GM12878 (cell line): ENCODE results near the gene TNNT3. TPM values are rescaled to one million over a fixed set of nuclear protein-coding genes. Genes with fewer than 3 reads are reported as not detected.
A peak's percentile ranks its signal among the peaks of the same experiment; 100 is the strongest.

Experiments
- ASH2L ChIP-seq: fragments of 300-600, 200-600 bp; sonication (generic); IDR thresholded peaks from 2 replicates; pipeline ENCODE4 v1.6.1; 2017; ENCODE audit warnings: low read depth, mild to moderate bottlenecking, borderline replicate concordance
- ATF7 ChIP-seq: fragments of 450-650 bp; IDR thresholded peaks from 2 replicates; pipeline ENCODE4 v1.6.1; 2016; ENCODE audit warnings: low read depth, mild to moderate bottlenecking
- CHD4 ChIP-seq: fragments of 200-600 bp; sonication (generic); IDR thresholded peaks from 2 replicates; pipeline ENCODE4 v1.6.1; 2016; ENCODE audit warnings: mild to moderate bottlenecking
- NR2C2 ChIP-seq: IDR thresholded peaks from 2 replicates; pipeline ENCODE4 v1.6.1; 2011; ENCODE audit warnings: borderline replicate concordance, low read depth; ENCODE audit not compliant: control insufficient read depth, insufficient read length
- POLR2AphosphoS2 ChIP-seq: IDR thresholded peaks from 2 replicates; pipeline ENCODE4 v1.6.1; 2011; ENCODE audit warnings: low read depth, mild to moderate bottlenecking, low read length, improper control_type of control experiment, moderate library complexity
- POLR2AphosphoS5 ChIP-seq: IDR thresholded peaks from 2 replicates; pipeline ENCODE4 v1.6.1; 2011; ENCODE audit warnings: mild to moderate bottlenecking, low read length, inconsistent platforms
- POU2F2 ChIP-seq: IDR thresholded peaks from 3 replicates; pipeline ENCODE4 v1.6.1; 2011; ENCODE audit warnings: low read depth, mild to moderate bottlenecking, low read length, borderline replicate concordance
- ZNF207 ChIP-seq: fragments of 450-650 bp; IDR thresholded peaks from 2 replicates; pipeline ENCODE4 v1.6.1; 2014; ENCODE audit warnings: antibody characterized with exemption, mild to moderate bottlenecking, borderline replicate concordance
- polyA plus RNA-seq, 11 experiments: library from polyadenylated mRNA; depleted of rRNA in 4 of 11; unstranded in 6 of 11; stranded (reverse) in 5 of 11; fragments of >200 nt; fragmentation: Nextera tagmentation in 4 of 11; fragmentation: Illumina TruSeq in 1 of 11; extraction: Ambion mirVana in 4 of 11; extraction: Trizol in 1 of 11; gene quantifications; 1 replicate in 1 of 11; 2 replicates in 10 of 11; pipeline versions ENCODE4 v1.2.1 to v1.2.3, GENCODE V29; 2011 to 2016; ENCODE audit warnings: inconsistent platforms in 2 of 11, missing spikeins in 2 of 11, low read depth in 1 of 11
- total RNA-seq, 4 experiments: library from RNA; depleted of rRNA in 3 of 4; stranded (reverse); fragments of >200 nt in 3 of 4; fragmentation: Illumina TruSeq in 1 of 4; extraction: Trizol in 1 of 4; gene quantifications; 2 replicates each; pipeline versions ENCODE4 v1.2.1 to v1.2.3, GENCODE V29; 2013 to 2021
- TF ChIP-seq, protein P1 (sequence below): fragments of 450-650 bp; IDR thresholded peaks from 2 replicates; pipeline ENCODE4 v1.6.1; 2017; ENCODE audit warnings: mild to moderate bottlenecking, low read depth, inconsistent platforms; ENCODE audit not compliant: poor library complexity, severe bottlenecking
- TF ChIP-seq, protein P2 (sequence below): IDR thresholded peaks from 2 replicates; pipeline ENCODE4 v1.6.1; 2011; ENCODE audit warnings: borderline replicate concordance, low read depth, mild to moderate bottlenecking, moderate library complexity, low read length; ENCODE audit not compliant: insufficient read depth, poor library complexity, severe bottlenecking
- TF ChIP-seq, protein P3 (sequence below): IDR thresholded peaks from 2 replicates; pipeline ENCODE4 v1.6.1; 2012; ENCODE audit warnings: improper control_type of control experiment, low read depth, low read length; ENCODE audit not compliant: insufficient replicate concordance
- TF ChIP-seq, protein P4 (sequence below): fragments of 450-650 bp; conservative IDR thresholded peaks from 2 replicates; pipeline ENCODE4 v1.6.1; 2017; ENCODE audit warnings: mild to moderate bottlenecking, moderate library complexity
- TF ChIP-seq, protein P5 (sequence below): fragments of 450-650 bp; IDR thresholded peaks from 2 replicates; pipeline ENCODE4 v1.6.1; 2017; ENCODE audit warnings: mild to moderate bottlenecking

The TNNT3 gene
- total and polyA plus RNA-seq, 10 of the 15 experiments (the other 5 are each of a cell fraction or from before 2014, with no cell fraction given), result 0.40 to 0.50 TPM; not detected in 8

DNA sequence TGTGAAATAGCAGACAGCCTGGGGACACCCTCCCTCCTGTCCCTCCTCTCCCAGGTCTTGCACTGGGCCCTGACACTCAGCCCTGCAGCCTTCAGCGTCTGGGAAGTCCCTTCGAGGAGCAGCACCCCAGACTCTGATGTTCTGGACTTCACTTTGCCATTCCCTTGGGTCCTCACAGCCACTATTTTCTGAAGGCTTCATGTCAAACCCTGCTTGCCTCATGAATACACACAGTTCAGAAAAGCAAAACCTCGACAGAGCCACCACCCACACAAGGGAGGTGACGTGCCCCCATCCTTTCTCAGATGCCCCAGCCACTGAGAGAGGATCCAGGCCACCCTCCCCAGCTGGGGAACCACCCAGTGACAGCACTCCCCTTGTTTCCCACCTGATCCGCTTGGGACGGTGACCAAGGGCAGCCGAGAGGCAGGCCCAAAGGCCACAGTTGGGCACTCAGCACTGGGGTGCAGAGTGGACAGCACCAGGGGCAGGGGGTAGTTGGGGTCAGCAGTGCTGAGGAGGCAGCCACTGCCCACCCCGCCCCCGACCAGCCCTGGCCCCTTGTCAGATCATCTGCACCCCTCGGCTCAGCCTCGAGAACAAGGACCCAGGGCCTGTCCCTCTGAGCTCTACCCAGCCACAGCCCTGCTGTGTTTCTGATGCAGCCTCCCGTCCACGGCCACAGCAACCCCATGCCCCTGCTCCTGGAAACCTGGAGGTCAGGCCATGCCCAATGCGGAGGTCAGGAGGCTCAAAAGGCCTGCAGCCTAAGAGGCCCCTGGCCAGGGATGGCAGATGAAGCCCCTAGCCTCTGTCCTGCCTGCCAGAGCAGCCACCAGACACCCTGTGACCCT lies 3.1 kb upstream of the TNNT3 start (continued):
- TF ChIP-seq POLR2AphosphoS5, result peak; percentile 60; the same call in 1 of the 2 replicates
- TF ChIP-seq NR2C2, result no peak
- no peak for TF ChIP-seq ASH2L
- TF ChIP-seq, protein P1, sequence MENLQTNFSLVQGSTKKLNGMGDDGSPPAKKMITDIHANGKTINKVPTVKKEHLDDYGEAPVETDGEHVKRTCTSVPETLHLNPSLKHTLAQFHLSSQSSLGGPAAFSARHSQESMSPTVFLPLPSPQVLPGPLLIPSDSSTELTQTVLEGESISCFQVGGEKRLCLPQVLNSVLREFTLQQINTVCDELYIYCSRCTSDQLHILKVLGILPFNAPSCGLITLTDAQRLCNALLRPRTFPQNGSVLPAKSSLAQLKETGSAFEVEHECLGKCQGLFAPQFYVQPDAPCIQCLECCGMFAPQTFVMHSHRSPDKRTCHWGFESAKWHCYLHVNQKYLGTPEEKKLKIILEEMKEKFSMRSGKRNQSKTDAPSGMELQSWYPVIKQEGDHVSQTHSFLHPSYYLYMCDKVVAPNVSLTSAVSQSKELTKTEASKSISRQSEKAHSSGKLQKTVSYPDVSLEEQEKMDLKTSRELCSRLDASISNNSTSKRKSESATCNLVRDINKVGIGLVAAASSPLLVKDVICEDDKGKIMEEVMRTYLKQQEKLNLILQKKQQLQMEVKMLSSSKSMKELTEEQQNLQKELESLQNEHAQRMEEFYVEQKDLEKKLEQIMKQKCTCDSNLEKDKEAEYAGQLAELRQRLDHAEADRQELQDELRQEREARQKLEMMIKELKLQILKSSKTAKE, result no peak
- no peak for TF ChIP-seq CHD4
- peak; percentile 40; the same call in 1 of the 3 replicates for TF ChIP-seq POU2F2
- no peak for TF ChIP-seq ZNF207
- TF ChIP-seq POLR2AphosphoS2, result no peak; the same call in 1 of the 2 replicates
- TF ChIP-seq, protein P2, sequence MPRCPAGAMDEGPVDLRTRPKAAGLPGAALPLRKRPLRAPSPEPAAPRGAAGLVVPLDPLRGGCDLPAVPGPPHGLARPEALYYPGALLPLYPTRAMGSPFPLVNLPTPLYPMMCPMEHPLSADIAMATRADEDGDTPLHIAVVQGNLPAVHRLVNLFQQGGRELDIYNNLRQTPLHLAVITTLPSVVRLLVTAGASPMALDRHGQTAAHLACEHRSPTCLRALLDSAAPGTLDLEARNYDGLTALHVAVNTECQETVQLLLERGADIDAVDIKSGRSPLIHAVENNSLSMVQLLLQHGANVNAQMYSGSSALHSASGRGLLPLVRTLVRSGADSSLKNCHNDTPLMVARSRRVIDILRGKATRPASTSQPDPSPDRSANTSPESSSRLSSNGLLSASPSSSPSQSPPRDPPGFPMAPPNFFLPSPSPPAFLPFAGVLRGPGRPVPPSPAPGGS, result no peak
- TF ChIP-seq, protein P3, sequence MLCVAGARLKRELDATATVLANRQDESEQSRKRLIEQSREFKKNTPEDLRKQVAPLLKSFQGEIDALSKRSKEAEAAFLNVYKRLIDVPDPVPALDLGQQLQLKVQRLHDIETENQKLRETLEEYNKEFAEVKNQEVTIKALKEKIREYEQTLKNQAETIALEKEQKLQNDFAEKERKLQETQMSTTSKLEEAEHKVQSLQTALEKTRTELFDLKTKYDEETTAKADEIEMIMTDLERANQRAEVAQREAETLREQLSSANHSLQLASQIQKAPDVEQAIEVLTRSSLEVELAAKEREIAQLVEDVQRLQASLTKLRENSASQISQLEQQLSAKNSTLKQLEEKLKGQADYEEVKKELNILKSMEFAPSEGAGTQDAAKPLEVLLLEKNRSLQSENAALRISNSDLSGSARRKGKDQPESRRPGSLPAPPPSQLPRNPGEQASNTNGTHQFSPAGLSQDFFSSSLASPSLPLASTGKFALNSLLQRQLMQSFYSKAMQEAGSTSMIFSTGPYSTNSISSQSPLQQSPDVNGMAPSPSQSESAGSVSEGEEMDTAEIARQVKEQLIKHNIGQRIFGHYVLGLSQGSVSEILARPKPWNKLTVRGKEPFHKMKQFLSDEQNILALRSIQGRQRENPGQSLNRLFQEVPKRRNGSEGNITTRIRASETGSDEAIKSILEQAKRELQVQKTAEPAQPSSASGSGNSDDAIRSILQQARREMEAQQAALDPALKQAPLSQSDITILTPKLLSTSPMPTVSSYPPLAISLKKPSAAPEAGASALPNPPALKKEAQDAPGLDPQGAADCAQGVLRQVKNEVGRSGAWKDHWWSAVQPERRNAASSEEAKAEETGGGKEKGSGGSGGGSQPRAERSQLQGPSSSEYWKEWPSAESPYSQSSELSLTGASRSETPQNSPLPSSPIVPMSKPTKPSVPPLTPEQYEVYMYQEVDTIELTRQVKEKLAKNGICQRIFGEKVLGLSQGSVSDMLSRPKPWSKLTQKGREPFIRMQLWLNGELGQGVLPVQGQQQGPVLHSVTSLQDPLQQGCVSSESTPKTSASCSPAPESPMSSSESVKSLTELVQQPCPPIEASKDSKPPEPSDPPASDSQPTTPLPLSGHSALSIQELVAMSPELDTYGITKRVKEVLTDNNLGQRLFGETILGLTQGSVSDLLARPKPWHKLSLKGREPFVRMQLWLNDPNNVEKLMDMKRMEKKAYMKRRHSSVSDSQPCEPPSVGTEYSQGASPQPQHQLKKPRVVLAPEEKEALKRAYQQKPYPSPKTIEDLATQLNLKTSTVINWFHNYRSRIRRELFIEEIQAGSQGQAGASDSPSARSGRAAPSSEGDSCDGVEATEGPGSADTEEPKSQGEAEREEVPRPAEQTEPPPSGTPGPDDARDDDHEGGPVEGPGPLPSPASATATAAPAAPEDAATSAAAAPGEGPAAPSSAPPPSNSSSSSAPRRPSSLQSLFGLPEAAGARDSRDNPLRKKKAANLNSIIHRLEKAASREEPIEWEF, result peak; percentile 33
- TF ChIP-seq, protein P4, sequence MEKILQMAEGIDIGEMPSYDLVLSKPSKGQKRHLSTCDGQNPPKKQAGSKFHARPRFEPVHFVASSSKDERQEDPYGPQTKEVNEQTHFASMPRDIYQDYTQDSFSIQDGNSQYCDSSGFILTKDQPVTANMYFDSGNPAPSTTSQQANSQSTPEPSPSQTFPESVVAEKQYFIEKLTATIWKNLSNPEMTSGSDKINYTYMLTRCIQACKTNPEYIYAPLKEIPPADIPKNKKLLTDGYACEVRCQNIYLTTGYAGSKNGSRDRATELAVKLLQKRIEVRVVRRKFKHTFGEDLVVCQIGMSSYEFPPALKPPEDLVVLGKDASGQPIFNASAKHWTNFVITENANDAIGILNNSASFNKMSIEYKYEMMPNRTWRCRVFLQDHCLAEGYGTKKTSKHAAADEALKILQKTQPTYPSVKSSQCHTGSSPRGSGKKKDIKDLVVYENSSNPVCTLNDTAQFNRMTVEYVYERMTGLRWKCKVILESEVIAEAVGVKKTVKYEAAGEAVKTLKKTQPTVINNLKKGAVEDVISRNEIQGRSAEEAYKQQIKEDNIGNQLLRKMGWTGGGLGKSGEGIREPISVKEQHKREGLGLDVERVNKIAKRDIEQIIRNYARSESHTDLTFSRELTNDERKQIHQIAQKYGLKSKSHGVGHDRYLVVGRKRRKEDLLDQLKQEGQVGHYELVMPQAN, result no peak
- TF ChIP-seq ATF7, result peak; percentile 40
- TF ChIP-seq, protein P5, sequence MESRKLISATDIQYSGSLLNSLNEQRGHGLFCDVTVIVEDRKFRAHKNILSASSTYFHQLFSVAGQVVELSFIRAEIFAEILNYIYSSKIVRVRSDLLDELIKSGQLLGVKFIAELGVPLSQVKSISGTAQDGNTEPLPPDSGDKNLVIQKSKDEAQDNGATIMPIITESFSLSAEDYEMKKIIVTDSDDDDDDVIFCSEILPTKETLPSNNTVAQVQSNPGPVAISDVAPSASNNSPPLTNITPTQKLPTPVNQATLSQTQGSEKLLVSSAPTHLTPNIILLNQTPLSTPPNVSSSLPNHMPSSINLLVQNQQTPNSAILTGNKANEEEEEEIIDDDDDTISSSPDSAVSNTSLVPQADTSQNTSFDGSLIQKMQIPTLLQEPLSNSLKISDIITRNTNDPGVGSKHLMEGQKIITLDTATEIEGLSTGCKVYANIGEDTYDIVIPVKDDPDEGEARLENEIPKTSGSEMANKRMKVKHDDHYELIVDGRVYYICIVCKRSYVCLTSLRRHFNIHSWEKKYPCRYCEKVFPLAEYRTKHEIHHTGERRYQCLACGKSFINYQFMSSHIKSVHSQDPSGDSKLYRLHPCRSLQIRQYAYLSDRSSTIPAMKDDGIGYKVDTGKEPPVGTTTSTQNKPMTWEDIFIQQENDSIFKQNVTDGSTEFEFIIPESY, result no peak
